T-helper 2 cell treated with Interferon-gamma antibody and Interleukin-4, amounts not matched to agents 5 μg/mL and 100 μg/mL, for 36 hours (primary cell): ENCODE measurements around the gene MDGA2.
"Not testable (repeated sequence)": the region's sequence is repeated elsewhere in the genome, so short reads cannot be mapped to it uniquely, and the experiment has no call there.

Source experiments
- DNase-seq: peaks from one replicate; pipeline ENCODE4 v3.0.0; 2021; ENCODE audit warnings: low spot score
- H3K27ac Mint-ChIP-seq: one replicate; pipeline ENCODE4 v1.8.0; 2021; ENCODE audit warnings: mild to moderate bottlenecking, mixed read lengths
- H3K27me3 Mint-ChIP-seq: one replicate; pipeline ENCODE4 v1.8.0; 2021; ENCODE audit warnings: low read depth, mixed read lengths
- H3K36me3 Mint-ChIP-seq: one replicate; pipeline ENCODE4 v1.8.0; 2021; ENCODE audit warnings: low read depth, mixed read lengths
- H3K4me1 Mint-ChIP-seq: one replicate; pipeline ENCODE4 v1.8.0; 2021; ENCODE audit warnings: low read depth, mixed read lengths
- H3K4me3 Mint-ChIP-seq: one replicate; pipeline ENCODE4 v1.8.0; 2022; ENCODE audit warnings: mild to moderate bottlenecking, moderate library complexity, mixed read lengths
- H3K9me3 Mint-ChIP-seq: one replicate; pipeline ENCODE4 v1.8.0; 2021; ENCODE audit warnings: mixed read lengths

The MDGA2 gene

GRCh38 chr14:46989566-46989965, 685.8 kb downstream of the MDGA2 start:
- H3K4me3 Mint-ChIP-seq = no peak overlapping the region
- H3K27ac Mint-ChIP-seq = no peak overlapping the region

DNA sequence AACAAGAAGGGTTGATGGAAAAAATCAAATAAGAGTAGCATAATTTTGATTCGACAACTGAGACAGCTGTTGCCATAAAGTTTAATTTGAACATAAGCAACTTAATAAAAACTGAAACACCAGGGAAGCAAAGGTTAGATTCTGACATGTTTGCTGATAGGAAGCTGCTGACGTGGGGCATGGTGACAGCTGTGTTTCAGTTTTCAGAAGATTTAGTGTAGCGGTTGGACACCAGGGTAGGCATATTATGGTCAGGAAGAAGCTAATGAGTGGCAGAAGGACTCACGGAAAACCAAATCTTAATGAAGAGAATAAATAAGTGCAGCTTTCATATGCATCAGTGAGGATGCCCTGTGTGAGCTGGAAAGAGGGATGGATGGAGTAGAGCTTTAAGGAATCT, 687.1 kb downstream of the MDGA2 start:
- H3K9me3 Mint-ChIP-seq = peaks cover 12% of the 10 kb centered on the region
- H3K27me3 Mint-ChIP-seq = no peaks in the 10 kb centered on the region
- H3K4me1 Mint-ChIP-seq = no peaks in the 10 kb centered on the region
- DNase-seq = no peak
- no peak overlapping the region for H3K27ac Mint-ChIP-seq
- H3K4me3 Mint-ChIP-seq = no peak overlapping the region
- H3K36me3 Mint-ChIP-seq = no peaks in the 10 kb centered on the region

More at GRCh38 chr14:46989566-46989965, 685.8 kb downstream of the MDGA2 start:
- no peaks in the 10 kb centered on the region for H3K27me3 Mint-ChIP-seq
- no peaks in the 10 kb centered on the region for H3K36me3 Mint-ChIP-seq
- no peaks in the 10 kb centered on the region for H3K4me1 Mint-ChIP-seq
- no peak for DNase-seq
- H3K9me3 Mint-ChIP-seq = peaks cover 15% of the 10 kb centered on the region

GRCh38 chr14:46985529-46986380, 689.6 kb downstream of the MDGA2 start:
- Mint-ChIP-seq H3K4me3 (no peak overlapping the region), H3K27ac (no peak overlapping the region), H3K27me3 (no peaks in the 10 kb centered on the region), H3K9me3 (peaks cover 16% of the 10 kb centered on the region), H3K4me1 (no peaks in the 10 kb centered on the region), H3K36me3 (no peaks in the 10 kb centered on the region)
- DNase-seq = no peak

DNA sequence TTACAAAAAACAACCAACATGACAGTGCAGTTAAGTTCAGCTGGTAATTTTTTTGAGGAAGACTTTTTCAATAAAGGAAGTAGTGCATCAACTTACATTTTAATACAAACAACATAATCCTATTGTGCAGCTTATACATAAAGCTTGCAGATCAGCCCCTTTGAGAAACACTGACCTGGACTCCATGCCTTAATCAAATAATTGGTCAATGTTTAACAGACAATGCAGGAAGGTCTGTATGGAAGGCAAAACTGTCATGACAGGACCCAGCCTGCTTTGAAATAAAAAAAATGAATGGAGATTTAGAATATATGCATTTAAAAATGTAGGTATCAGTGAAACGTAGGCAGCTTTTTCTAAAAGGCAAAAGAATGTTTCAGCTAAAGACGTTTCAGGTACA, 702.1 kb downstream of the MDGA2 start:
- Mint-ChIP-seq H3K4me3 (no peak overlapping the region), H3K36me3 (no peaks in the 10 kb centered on the region), H3K27me3 (no peaks in the 10 kb centered on the region), H3K9me3 (peaks cover 24% of the 10 kb centered on the region), H3K27ac (no peak overlapping the region), H3K4me1 (no peaks in the 10 kb centered on the region)
- no peak for DNase-seq

DNA sequence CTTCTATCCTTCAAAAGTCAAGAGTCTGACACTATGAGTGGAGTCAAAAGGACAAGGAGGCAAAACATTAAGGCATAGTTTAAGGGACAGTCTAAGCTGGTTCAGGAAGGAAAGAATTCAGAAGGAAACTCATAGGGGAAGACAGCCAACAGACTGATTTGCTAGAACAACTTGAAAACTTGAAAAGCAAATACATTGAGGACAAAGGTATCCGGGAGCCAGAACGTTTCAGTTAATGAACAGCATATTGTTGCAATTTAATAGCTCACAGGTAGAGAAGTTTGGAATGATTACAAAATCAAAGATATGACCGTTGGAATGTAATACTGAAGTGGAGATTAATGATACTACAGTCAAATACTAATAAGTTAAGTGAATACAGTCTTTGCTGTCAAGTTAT, 711.0 kb downstream of the MDGA2 start:
- H3K4me1 Mint-ChIP-seq = no peaks in the 10 kb centered on the region
- DNase-seq = no peak
- no peak overlapping the region for H3K4me3 Mint-ChIP-seq
- no peaks in the 10 kb centered on the region for H3K27me3 Mint-ChIP-seq
- H3K36me3 Mint-ChIP-seq = no peaks in the 10 kb centered on the region
- peaks cover 16% of the 10 kb centered on the region for H3K9me3 Mint-ChIP-seq
- no peak overlapping the region for H3K27ac Mint-ChIP-seq

DNA sequence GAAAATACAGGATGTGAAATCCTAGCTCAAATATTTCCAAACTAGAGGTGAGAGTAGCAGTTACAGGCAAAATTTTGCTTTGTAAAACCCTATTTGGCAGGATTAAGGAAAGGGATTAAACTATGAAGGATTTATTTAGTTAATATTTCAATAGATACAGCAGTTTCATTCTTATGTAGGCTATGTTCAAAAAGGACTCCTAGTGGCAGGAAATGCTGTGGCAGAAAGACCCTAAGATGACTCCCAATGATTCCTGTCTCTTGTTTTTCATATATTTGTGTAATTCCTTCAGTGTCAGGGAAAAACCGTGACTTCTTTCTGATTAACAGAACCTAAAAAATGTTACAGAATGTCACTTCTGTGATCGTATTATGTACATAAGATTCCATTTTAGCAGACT, 724.3 kb downstream of the MDGA2 start:
- no peak overlapping the region for H3K4me3 Mint-ChIP-seq
- no peak for DNase-seq
- no peaks in the 10 kb centered on the region for H3K4me1 Mint-ChIP-seq
- H3K36me3 Mint-ChIP-seq = no peaks in the 10 kb centered on the region
- no peak overlapping the region for H3K27ac Mint-ChIP-seq
- H3K27me3 Mint-ChIP-seq = no peaks in the 10 kb centered on the region
- peaks cover 34% of the 10 kb centered on the region for H3K9me3 Mint-ChIP-seq

GRCh38 chr14:46940611-46941010, 734.8 kb downstream of the MDGA2 start:
- H3K9me3 Mint-ChIP-seq = peaks cover 44% of the 10 kb centered on the region
- no peaks in the 10 kb centered on the region for H3K27me3 Mint-ChIP-seq
- DNase-seq = no peak
- H3K36me3 Mint-ChIP-seq = no peaks in the 10 kb centered on the region
- no peak overlapping the region for H3K4me3 Mint-ChIP-seq
- no peaks in the 10 kb centered on the region for H3K4me1 Mint-ChIP-seq
- H3K27ac Mint-ChIP-seq = no peak overlapping the region

DNA sequence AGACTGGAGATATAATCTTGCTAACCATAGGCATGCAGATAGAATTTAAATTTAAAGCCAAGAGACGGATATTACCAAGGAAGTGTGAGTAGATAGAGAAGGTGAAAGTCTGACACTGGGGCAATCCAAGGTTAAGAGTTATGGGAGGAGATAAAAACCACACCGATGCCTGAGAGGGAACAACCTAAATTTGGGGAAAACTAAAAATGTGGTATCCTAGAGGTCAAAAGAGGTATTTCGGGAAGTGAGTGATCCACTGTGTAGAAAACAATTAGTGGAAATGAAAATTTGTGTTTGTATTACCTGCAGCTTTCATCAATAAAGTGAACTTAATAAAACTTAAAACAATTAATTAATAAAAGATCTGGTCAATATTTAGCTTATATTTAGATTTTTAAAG, 754.9 kb downstream of the MDGA2 start:
- H3K9me3 Mint-ChIP-seq = peaks cover 36% of the 10 kb centered on the region
- no peak overlapping the region for H3K27ac Mint-ChIP-seq
- no peaks in the 10 kb centered on the region for H3K36me3 Mint-ChIP-seq
- no peaks in the 10 kb centered on the region for H3K27me3 Mint-ChIP-seq
- no peak overlapping the region for H3K4me3 Mint-ChIP-seq
- H3K4me1 Mint-ChIP-seq = no peaks in the 10 kb centered on the region
- no peak for DNase-seq

- not testable (repeated sequence) for DNase-seq, H3K27me3 Mint-ChIP-seq, H3K4me3 Mint-ChIP-seq, H3K4me1 Mint-ChIP-seq, H3K36me3 Mint-ChIP-seq, H3K27ac Mint-ChIP-seq
- H3K9me3 Mint-ChIP-seq = peaks cover 40% of the 10 kb centered on the region
Observed at GRCh38 chr14:46915539-46915938, 759.9 kb downstream of the MDGA2 start.

DNA sequence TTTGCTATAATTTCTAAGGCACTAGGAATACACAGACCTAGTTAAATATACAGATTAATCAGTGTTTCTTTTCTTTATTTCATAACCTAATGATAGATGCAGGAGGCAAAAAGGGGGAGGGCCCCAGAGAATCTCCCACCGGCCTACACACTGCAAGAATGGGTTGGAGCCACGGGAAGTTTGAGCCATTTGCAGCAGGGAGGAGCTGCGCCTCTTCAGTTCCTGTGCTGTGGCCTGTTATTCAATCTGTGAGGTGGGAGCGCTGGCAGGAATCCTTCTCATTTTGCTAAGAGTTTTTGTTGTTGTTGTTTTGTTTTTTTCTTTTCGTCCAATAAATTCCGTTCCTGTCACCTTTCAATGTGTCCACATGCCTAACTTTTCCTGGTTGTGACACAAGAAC, 772.6 kb downstream of the MDGA2 start:
- no peaks in the 10 kb centered on the region for H3K4me1 Mint-ChIP-seq
- DNase-seq = no peak
- no peak overlapping the region for H3K27ac Mint-ChIP-seq
- peaks cover 7% of the 10 kb centered on the region for H3K9me3 Mint-ChIP-seq
- no peak overlapping the region for H3K4me3 Mint-ChIP-seq
- H3K27me3 Mint-ChIP-seq = no peaks in the 10 kb centered on the region
- no peaks in the 10 kb centered on the region for H3K36me3 Mint-ChIP-seq

- DNase-seq = no peak
- no peaks in the 10 kb centered on the region for H3K36me3 Mint-ChIP-seq
Observed at GRCh38 chr14:46894476-46894875, 780.9 kb downstream of the MDGA2 start.

GRCh38 chr14:46887144-46887543, 788.3 kb downstream of the MDGA2 start:
- no peak for DNase-seq
- peaks cover 3% of the 10 kb centered on the region for H3K9me3 Mint-ChIP-seq
- H3K27me3 Mint-ChIP-seq = no peaks in the 10 kb centered on the region

More at GRCh38 chr14:46894476-46894875, 780.9 kb downstream of the MDGA2 start:
- Mint-ChIP-seq H3K9me3 (peaks cover 7% of the 10 kb centered on the region), H3K27ac (no peak overlapping the region), H3K4me3 (no peak overlapping the region), H3K27me3 (no peaks in the 10 kb centered on the region), H3K4me1 (no peaks in the 10 kb centered on the region)

GRCh38 chr14:46885566-46885965, 789.8 kb downstream of the MDGA2 start:
- H3K4me3 Mint-ChIP-seq = no peak overlapping the region
- H3K36me3 Mint-ChIP-seq = no peaks in the 10 kb centered on the region
- peaks cover 3% of the 10 kb centered on the region for H3K9me3 Mint-ChIP-seq
- H3K27ac Mint-ChIP-seq = no peak overlapping the region
- no peaks in the 10 kb centered on the region for H3K27me3 Mint-ChIP-seq
- DNase-seq = no peak
- no peaks in the 10 kb centered on the region for H3K4me1 Mint-ChIP-seq

More at GRCh38 chr14:46887144-46887543, 788.3 kb downstream of the MDGA2 start:
- H3K4me1 Mint-ChIP-seq = no peaks in the 10 kb centered on the region
- H3K27ac Mint-ChIP-seq = no peak overlapping the region
- no peaks in the 10 kb centered on the region for H3K36me3 Mint-ChIP-seq
- H3K4me3 Mint-ChIP-seq = no peak overlapping the region

DNA sequence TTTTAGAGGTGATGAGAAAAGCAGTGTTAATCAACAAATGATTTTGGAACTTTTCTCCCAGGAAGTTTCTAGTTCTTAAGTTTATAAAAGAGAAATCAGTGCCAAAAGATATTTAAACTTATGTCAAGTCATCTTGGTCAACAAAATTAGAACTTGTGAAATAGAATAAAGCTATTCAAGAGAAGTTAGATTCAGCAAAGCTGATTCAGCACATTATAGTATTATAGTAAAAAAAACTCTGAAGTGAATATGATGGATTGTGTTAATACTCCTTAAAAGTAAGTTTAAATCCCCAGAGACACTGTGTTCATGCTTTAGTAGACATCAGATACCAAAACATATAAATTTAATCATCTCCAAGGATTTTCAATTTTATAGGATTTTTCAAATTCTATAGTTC, 813.7 kb downstream of the MDGA2 start:
- Mint-ChIP-seq H3K9me3 (peaks cover 32% of the 10 kb centered on the region), H3K4me3 (no peak overlapping the region), H3K4me1 (no peaks in the 10 kb centered on the region), H3K36me3 (no peaks in the 10 kb centered on the region), H3K27ac (no peak overlapping the region), H3K27me3 (no peaks in the 10 kb centered on the region)
- DNase-seq = no peak
